Measurements from ENCODE around the gene SPAG17.

- TF ChIP-seq CTCF (IDR thresholded peaks at IDR 0.05), result no peak
- TF ChIP-seq EP300 (IDR thresholded peaks at IDR 0.05), result no peak
These were observed 99.7 kb downstream of the SPAG17 start for GRCh38 chr1:118085365-118085764.

Measured in ovary (tissue), 3 donors.